NOMO-1 treated with DMSO at 0.1 percent for 48 hours (cell line): ENCODE results near the gene C1orf105.
"Not testable (repeated sequence)": the region's sequence is repeated elsewhere in the genome, so short reads cannot be mapped to it uniquely, and the experiment has no call there.

Experiments used
- DNase-seq: peaks from one replicate; lab custom pipeline; 2025; ENCODE audit not compliant: unreplicated experiment; lab: John Stamatoyannopoulos, UW

Gene C1orf105

DNA sequence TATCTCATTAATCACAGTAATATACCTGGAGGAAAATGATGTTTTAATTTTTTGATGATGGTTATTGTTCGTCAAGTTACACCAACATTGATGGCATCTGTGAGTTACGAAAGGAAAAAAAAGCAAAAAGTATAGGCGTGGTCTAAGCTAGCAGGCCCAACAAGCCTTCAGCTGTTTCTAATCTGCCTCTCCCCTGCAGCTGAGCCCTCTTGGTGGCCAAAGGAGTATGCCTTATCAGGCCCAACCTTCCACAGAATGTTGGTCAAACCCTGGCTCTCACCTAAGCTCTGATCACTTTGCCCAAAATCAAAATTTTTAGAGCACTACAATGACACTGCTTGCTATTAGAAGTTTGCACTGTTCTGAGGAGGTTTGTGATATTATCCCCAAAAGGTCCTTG is 4.9 kb downstream of the C1orf105 start:
- DNase-seq = no peak

DNA sequence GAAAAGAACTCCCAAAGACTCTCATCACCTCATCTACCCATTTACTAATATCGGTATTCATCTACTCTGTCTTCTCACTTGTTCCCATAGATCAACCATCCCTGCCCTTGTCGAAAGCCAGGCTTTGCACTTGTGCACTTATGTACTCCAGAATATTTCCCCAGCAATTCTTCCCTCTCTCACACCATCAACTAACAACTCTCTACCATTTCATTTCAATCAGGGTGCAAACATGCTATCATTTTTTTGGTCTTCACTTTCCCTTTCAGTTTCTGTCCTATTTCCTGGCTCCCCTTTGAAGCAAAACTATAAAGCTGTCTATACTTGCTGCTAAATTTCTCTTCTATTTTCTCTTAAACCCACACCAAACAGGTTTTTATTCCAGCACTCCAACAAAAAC is 6.7 kb downstream of the C1orf105 start:
- DNase-seq = no peak

GRCh38 chr1:172429331-172430127 is 9.0 kb downstream of the C1orf105 start:
- DNase-seq = peak; percentile 64

DNA sequence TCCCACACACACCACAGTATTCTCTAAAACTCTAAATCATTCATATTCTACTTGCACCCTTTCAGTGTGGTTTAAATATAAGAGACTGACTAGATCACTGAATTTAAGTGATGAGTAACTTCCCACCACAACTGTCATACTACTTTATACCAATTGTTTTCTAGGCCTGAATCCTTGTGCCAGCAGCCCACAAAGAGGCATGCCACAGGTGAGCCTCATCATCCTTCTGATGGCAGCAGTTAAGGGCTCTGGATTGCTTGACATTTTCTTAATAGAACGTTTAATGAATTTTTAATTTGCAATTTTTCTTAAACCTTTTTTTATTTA is 9.6 kb downstream of the C1orf105 start:
- no peak for DNase-seq

- no peak for DNase-seq
These were observed 10.7 kb downstream of the C1orf105 start for GRCh38 chr1:172431204-172431603.

- no peak for DNase-seq
These were observed 11.3 kb downstream of the C1orf105 start for GRCh38 chr1:172431721-172432192.

- not testable (repeated sequence) for DNase-seq
These were observed 16.7 kb downstream of the C1orf105 start for GRCh38 chr1:172437183-172437582.

- no peak for DNase-seq
These were observed 21.9 kb downstream of the C1orf105 start for GRCh38 chr1:172442404-172442803.

GRCh38 chr1:172442843-172443565 is 22.5 kb downstream of the C1orf105 start:
- DNase-seq = peak; percentile 7

DNA sequence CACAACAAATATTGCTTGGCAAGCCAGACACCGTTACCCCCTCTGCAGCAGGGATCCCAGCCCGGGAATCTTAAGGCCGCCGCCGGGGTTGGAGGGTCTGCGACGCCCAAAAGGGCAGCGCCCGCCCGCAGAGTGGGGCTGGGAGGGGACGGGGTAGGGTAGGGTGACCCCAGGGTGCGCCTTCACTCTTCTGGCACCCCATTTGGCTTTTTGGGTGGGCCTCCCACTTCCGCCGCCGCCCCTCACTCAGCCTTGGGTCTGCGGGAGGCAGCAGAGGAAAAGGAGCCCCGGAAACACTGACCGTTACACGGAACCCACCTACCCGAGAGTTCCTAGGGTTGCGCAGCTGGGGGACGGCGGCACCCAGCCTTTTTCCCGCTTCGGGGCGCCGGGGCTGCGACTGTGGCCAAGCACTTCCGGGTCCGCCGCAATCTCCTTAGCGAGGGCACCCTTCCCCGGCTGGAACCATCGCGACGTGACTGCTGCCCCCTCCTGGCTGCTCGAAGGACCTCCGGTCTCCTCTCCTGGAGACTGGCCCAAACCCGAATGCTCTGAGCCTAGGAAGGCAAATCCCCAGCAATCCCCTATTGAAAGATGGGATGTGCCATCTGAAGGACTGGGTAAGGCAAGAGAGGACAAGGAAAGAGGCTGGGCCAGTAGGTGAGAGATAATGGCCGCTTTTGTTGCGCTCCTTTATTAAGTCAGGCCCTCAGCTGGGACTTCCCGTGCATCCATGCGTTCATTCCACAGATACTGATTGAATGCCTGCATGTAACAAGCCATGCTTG is 23.4 kb downstream of the C1orf105 start, which contains the start of gene PIGC:
Gene PIGC (minus strand): TSS at position 404 of the 788 bp plus-strand sequence. CDS start 1,447 bp downstream, outside the sequence.
- DNase-seq = peak; percentile 90

DNA sequence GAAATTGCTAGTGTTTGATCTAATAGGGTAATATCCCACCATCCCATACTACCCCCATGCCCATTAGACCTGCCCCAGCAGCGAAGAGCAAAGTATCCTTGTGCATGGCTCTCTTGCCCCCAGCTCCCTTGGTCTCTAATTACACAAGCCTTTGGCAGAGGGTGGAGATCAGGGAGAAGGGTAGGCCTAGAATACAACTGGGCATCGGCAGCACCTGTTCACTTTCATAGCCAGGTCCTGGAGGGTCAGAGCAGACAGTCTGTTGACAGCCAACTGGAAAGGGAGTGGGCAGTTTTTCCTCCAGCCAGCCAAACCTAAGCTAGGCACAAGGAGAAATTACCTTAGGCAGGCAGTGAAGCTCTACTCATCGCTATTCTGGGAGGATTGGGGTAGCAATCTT is 26.1 kb downstream of the C1orf105 start:
- no peak for DNase-seq

DNA sequence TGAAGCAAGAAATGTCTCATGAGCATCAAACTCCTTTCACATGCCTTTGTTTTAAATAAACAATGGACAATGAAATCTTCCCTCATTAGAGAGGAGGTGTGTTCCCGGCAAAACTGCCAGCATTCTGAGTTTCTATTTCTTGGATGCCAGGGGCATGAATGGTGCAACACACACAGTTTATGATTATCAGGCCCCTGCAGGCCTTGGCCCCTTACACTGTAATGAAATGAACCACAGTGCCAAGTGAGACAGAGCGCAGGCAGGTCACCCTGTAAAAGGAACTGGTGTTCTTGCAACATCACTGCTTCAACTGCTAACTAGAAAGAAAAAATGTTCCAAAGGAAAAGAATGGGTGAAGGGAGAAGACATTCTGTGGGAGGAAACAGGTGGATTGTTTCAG is 27.2 kb downstream of the C1orf105 start:
- DNase-seq = peak; percentile 73

DNA sequence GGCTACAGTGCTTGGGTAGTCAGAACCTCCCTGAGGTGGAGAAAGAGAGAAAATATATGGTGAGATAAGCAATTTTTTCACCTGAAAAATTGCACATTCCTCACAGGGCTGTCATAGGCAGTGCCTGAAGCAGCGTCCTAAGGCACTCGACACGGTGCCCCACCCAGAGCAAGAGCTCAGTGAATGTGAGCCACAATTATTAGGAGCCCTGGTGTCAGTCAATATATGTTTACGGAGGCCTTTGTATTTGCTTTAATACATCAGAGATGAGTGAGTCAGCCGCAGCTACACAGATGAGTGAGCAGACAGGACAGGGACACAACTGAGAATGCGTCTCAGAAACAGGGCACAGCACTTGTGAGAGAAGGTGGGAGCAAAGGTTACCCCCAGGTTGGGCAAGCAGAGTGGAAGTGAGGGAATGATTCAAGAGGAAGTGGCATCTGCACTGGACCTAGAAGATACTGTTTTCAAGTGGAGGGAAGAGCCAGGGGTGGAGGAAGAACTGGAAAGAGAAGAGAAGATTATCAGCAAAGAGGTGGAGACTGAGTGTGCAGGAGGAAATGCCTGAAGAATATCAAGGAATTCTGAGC is 28.6 kb downstream of the C1orf105 start:
- peak; percentile 5 for DNase-seq

- DNase-seq = peak; percentile 75
These were observed 29.4 kb downstream of the C1orf105 start for GRCh38 chr1:172449585-172450523.

DNA sequence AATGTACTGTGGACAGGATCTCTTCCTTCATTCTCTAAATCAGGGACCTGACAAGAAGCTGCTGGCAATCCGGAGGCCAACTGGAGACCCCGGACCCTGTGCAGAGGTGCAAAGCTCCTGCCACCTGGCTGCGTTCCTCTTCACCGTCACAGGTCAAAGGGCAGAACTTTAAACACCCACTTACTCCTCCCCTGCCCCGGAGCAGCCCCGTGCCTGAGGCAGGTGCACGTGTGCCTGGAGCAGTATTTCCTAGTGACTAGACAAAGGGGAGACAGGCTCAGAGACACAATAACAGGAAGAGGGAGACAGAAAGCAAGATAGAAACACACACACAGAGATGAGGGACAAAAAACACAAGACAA is 30.0 kb downstream of the C1orf105 start:
- no peak for DNase-seq

- no peak for DNase-seq
These were observed 30.5 kb downstream of the C1orf105 start for GRCh38 chr1:172451002-172451443.

- no peak for DNase-seq
These were observed 32.2 kb downstream of the C1orf105 start for GRCh38 chr1:172452536-172453152.

DNA sequence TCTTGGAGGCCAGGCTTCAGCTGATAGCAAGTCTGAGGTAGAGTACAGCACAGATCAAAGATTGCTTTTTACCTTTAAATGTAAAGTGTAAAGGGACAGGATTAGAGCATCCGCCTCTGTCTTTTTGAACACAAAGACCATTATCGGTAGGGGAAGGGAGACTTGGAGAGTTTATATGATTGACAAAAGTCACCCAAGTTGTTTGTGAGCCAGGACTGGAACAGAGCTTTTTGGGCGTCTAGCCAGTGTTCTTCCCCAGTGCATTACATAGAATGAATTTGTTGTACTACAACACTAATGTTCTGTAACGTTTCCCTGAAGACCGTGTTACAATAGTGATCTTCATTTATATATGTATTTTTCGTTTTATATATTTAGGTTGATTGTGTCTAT is 32.7 kb downstream of the C1orf105 start:
- DNase-seq = no peak

- DNase-seq = no peak
These were observed 33.1 kb downstream of the C1orf105 start for GRCh38 chr1:172453607-172454006.

GRCh38 chr1:172455451-172455850 is 35.0 kb downstream of the C1orf105 start:
- no peak for DNase-seq
